Measurements from ENCODE around the gene KIAA1958. TPM values are rescaled to one million over a fixed set of nuclear protein-coding genes. Genes with fewer than 3 reads are reported as not detected.

The KIAA1958 gene
- total RNA-seq, 1 experiment from 2014 or later, result 28.6 TPM

DNA sequence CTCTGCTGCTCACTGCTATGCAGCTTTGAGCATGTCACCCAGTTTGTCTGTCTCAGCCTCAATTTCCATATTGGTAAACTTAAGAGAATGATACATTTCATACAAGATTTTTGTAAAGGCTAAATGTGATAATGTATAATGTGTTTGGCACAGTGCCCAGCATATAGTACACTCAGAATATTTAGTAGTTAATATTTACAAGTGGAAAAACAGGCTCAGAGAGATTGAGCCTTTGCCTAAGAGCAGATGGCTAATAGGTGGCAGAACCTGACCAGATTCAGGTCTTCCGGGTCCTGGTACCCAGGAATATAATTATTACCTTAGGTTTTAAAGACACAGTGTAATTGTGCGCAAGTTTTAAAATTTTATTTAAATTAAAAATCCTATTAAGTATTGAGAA lies 46.8 kb upstream of the KIAA1958 start:
- CTCF ChIA-PET, result no interaction called here
- Histone ChIP-seq H3K36me3 (ENCODE audit: insufficient read depth, low read length, poor library complexity, severe bottlenecking) (no peaks in the 10 kb centered on the region), H3K27me3 (replicated peaks; ENCODE audit: insufficient read depth, low read depth, low read length, poor library complexity) (no peaks in the 10 kb centered on the region), H3K27ac (ENCODE audit: low read depth, low read length, poor library complexity, severe bottlenecking) (no peak overlapping the region), H3K4me3 (ENCODE audit: low read depth, low read length, poor library complexity, severe bottlenecking) (no peak overlapping the region), H3K9me3 (ENCODE audit: low read depth, low read length, poor library complexity, severe bottlenecking) (no peaks in the 10 kb centered on the region), H3K4me1 (ENCODE audit: insufficient read depth, low read length, poor library complexity, severe bottlenecking) (no peaks in the 10 kb centered on the region)
- POLR2A ChIA-PET (ENCODE audit: low non-redundant PET), result interaction anchor here (0.5 kb wide), 1 partner anchor 193 kb away, joined by 5 read pairs; no protein-coding TSS in a partner anchor
- intact Hi-C loops (cut with micrococcal nuclease; ENCODE audit: unreplicated experiment), result no loop called here
- TF ChIP-seq EZH2 (IDR thresholded peaks at IDR 0.05; ENCODE audit: borderline replicate concordance, low read depth, low read length, poor library complexity, severe bottlenecking) (no peak), CTCF (conservative IDR thresholded peaks at IDR 0.05; ENCODE audit: low read depth, low read length) (no peak)
- no TSS peak for BruUV-seq (replicated peaks)
- no peak for DNase-seq (ENCODE audit: low spot score)

- intact Hi-C loops (cut with micrococcal nuclease; ENCODE audit: unreplicated experiment), result loop anchor here (2.0 kb wide), 2 partner anchors 222 to 264 kb away; no protein-coding TSS in a partner anchor
- H3K27ac ChIP-seq (ENCODE audit: low read depth, low read length, poor library complexity, severe bottlenecking), result no peak overlapping the region
- peak; percentile 73 for TF ChIP-seq CTCF (conservative IDR thresholded peaks at IDR 0.05; ENCODE audit: low read depth, low read length)
- TF ChIP-seq EZH2 (IDR thresholded peaks at IDR 0.05; ENCODE audit: borderline replicate concordance, low read depth, low read length, poor library complexity, severe bottlenecking), result no peak
- CTCF ChIA-PET, result interaction anchor here (0.6 to 1.1 kb wide), 3 partner anchors 262 to 357 kb away, joined by 3 to 5 read pairs (median 4); no protein-coding TSS in a partner anchor
- H3K9me3 ChIP-seq (ENCODE audit: low read depth, low read length, poor library complexity, severe bottlenecking), result no peaks in the 10 kb centered on the region
- peak; percentile 44 for DNase-seq (ENCODE audit: low spot score)
- no peaks in the 10 kb centered on the region for H3K4me1 ChIP-seq (ENCODE audit: insufficient read depth, low read length, poor library complexity, severe bottlenecking)
- H3K4me3 ChIP-seq (ENCODE audit: low read depth, low read length, poor library complexity, severe bottlenecking), result no peak overlapping the region
- H3K36me3 ChIP-seq (ENCODE audit: insufficient read depth, low read length, poor library complexity, severe bottlenecking), result no peaks in the 10 kb centered on the region
- no TSS peak for BruUV-seq (replicated peaks)
- no peaks in the 10 kb centered on the region for H3K27me3 ChIP-seq (replicated peaks; ENCODE audit: insufficient read depth, low read depth, low read length, poor library complexity)
- POLR2A ChIA-PET (ENCODE audit: low non-redundant PET), result no interaction called here
These were observed 43.4 kb upstream of the KIAA1958 start for GRCh38 chr9:112443200-112443599.

GRCh38 chr9:112443636-112444035 lies 43.0 kb upstream of the KIAA1958 start:
- Histone ChIP-seq H3K4me1 (ENCODE audit: insufficient read depth, low read length, poor library complexity, severe bottlenecking) (no peaks in the 10 kb centered on the region), H3K9me3 (ENCODE audit: low read depth, low read length, poor library complexity, severe bottlenecking) (no peaks in the 10 kb centered on the region), H3K27me3 (replicated peaks; ENCODE audit: insufficient read depth, low read depth, low read length, poor library complexity) (no peaks in the 10 kb centered on the region), H3K4me3 (ENCODE audit: low read depth, low read length, poor library complexity, severe bottlenecking) (no peak overlapping the region), H3K36me3 (ENCODE audit: insufficient read depth, low read length, poor library complexity, severe bottlenecking) (no peaks in the 10 kb centered on the region), H3K27ac (ENCODE audit: low read depth, low read length, poor library complexity, severe bottlenecking) (no peak overlapping the region)
- no peak for TF ChIP-seq EZH2 (IDR thresholded peaks at IDR 0.05; ENCODE audit: borderline replicate concordance, low read depth, low read length, poor library complexity, severe bottlenecking)
- no peak for TF ChIP-seq CTCF (conservative IDR thresholded peaks at IDR 0.05; ENCODE audit: low read depth, low read length)
- intact Hi-C loops (cut with micrococcal nuclease; ENCODE audit: unreplicated experiment), result loop anchor here (2.0 kb wide), 2 partner anchors 221 to 263 kb away; no protein-coding TSS in a partner anchor
- no peak for DNase-seq (ENCODE audit: low spot score)
- ChIA-PET CTCF (interaction anchor here (0.9 to 1.1 kb wide), 2 partner anchors 262 to 335 kb away, joined by 4 to 5 read pairs; no protein-coding TSS in a partner anchor), POLR2A (ENCODE audit: low non-redundant PET) (no interaction called here)
- no TSS peak for BruUV-seq (replicated peaks)
